HepG2 (cell line): ENCODE data around the gene BMAL1. TPM values are rescaled to one million over a fixed set of nuclear protein-coding genes. Genes with fewer than 3 reads are reported as not detected.

Experiments
- ATAC-seq: fragments of 200-7000 bp; cut with Tn5 transposase; 3 replicates; pipeline ENCODE4 v1.9.1; 2020; ENCODE audit warnings: mild to moderate bottlenecking, moderate library complexity
- BruUV-seq: library from RNA; stranded (reverse); fragments of 400-500 nt; replicated peaks from 2 replicates; lab custom pipeline; 2021; lab: Mats Ljungman, UMichigan
- CTCF ChIA-PET: fragments of 300-600 bp; formaldehyde crosslinking; extraction: SDS; loops from one replicate; lab custom pipeline; 2021; ENCODE audit warnings: low total read pairs, inconsistent platforms, low intra/inter-chr PET ratio; lab: Yijun Ruan, JAX
- POLR2A ChIA-PET: fragments of 350-600 bp; sonication (Branson Sonifier 250); formaldehyde crosslinking; loops from one replicate; lab custom pipeline; 2020; ENCODE audit warnings: antibody characterized with exemption, inconsistent platforms; lab: Yijun Ruan, JAX
- DNase-seq: peaks from one replicate; pipeline ENCODE4 v3.0.0-alpha.2; 2015; ENCODE audit warnings: low spot score
- FAIRE-seq: peaks from 3 replicates; lab custom pipeline; 2011; peaks lifted over from hg19 to GRCh38; lab: Jason Lieb, UNC
- H2AFZ ChIP-seq: one replicate; pipeline ENCODE4 v1.6.1; 2011; ENCODE audit warnings: low read length, inconsistent platforms
- H3K27ac ChIP-seq: fragments of 300-600 bp; 3 replicates; pipeline ENCODE4 v1.8.0; 2011; ENCODE audit warnings: mixed run types, mild to moderate bottlenecking, mixed read lengths, low read length, inconsistent platforms; ENCODE audit not compliant: insufficient read depth; ENCODE audit errors: extremely low read length
- H3K27me3 ChIP-seq, 2 experiments: fragments of 200-600 bp in 1 of 2; 2 replicates in 1 of 2; 3 replicates in 1 of 2; pipeline versions ENCODE4 v1.6.0 to v1.8.0; 2011; ENCODE audit warnings: low read length in 2 of 2, mild to moderate bottlenecking in 2 of 2, moderate library complexity in 2 of 2, inconsistent platforms in 1 of 2; ENCODE audit not compliant: insufficient read depth in 2 of 2, control insufficient read depth in 1 of 2
- H3K36me3 ChIP-seq, 2 experiments: fragments of 200-600 bp in 1 of 2; replicated peaks in 1 of 2; 2 replicates in 1 of 2; 3 replicates in 1 of 2; pipeline versions ENCODE4 v1.5.1 to v1.8.0; 2011; ENCODE audit warnings: low read length in 2 of 2, inconsistent platforms in 1 of 2; ENCODE audit not compliant: insufficient read depth in 2 of 2, control insufficient read depth in 1 of 2
- H3K4me1 ChIP-seq: 2 replicates; pipeline ENCODE4 v1.5.1; 2012; ENCODE audit warnings: low read length, inconsistent platforms; ENCODE audit not compliant: insufficient read depth
- H3K4me2 ChIP-seq: 2 replicates; pipeline ENCODE4 v1.6.0; 2011; ENCODE audit warnings: low read depth, low read length, inconsistent platforms
- H3K4me3 ChIP-seq, 3 experiments: fragments of 200-600 bp in 1 of 3; sonication (generic), shearing (Covaris generic) in 1 of 3; replicated peaks in 1 of 3; 2 replicates each; pipeline ENCODE4 v1.5.1; 2011 to 2016; ENCODE audit warnings: low read length in 3 of 3, inconsistent platforms in 2 of 3, low read depth in 2 of 3, mild to moderate bottlenecking in 2 of 3, control low read depth in 1 of 3, mixed read lengths in 1 of 3; ENCODE audit not compliant: insufficient read depth in 1 of 3
- H3K79me2 ChIP-seq: one replicate; pipeline ENCODE4 v1.6.1; 2011; ENCODE audit warnings: low read length, inconsistent platforms; ENCODE audit not compliant: insufficient read depth
- H3K9ac ChIP-seq: 2 replicates; pipeline ENCODE4 v1.6.0; 2011; ENCODE audit warnings: mild to moderate bottlenecking, low read depth, low read length, inconsistent platforms; ENCODE audit not compliant: insufficient read depth
- H3K9me3 ChIP-seq: 2 replicates; pipeline ENCODE4 v1.5.1; 2012; ENCODE audit warnings: mild to moderate bottlenecking, low read length
- H4K20me1 ChIP-seq: 2 replicates; pipeline ENCODE4 v1.6.0; 2011; ENCODE audit warnings: inconsistent platforms, mild to moderate bottlenecking, low read length, moderate library complexity; ENCODE audit not compliant: insufficient read depth
- AGO1 ChIP-seq: fragments of 200-400 bp; formaldehyde crosslinking; IDR thresholded peaks from 2 replicates; pipeline ENCODE4 v1.6.1; 2017; ENCODE audit warnings: mild to moderate bottlenecking, low read depth, low read length, moderate library complexity; ENCODE audit not compliant: poor library complexity, severe bottlenecking
- ELF4 ChIP-seq: sonication (generic); formaldehyde crosslinking; IDR thresholded peaks from 2 replicates; pipeline ENCODE4 v1.5.0; 2020; ENCODE audit warnings: missing genetic modification reagents, mild to moderate bottlenecking, moderate library complexity, borderline replicate concordance
- NR1H2 ChIP-seq: sonication (generic); formaldehyde crosslinking; IDR thresholded peaks from 2 replicates; pipeline ENCODE4 v1.8.1; 2022; ENCODE audit warnings: low read depth, missing genetic modification reagents, borderline replicate concordance
- SIN3A ChIP-seq: IDR thresholded peaks from 2 replicates; pipeline ENCODE4 v1.6.1; 2011; ENCODE audit warnings: low read depth, mild to moderate bottlenecking, control low read depth, low read length, borderline replicate concordance
- SKI ChIP-seq: fragments of 450-650 bp; IDR thresholded peaks from one replicate; pipeline ENCODE4 v1.6.1; 2018; ENCODE audit warnings: mild to moderate bottlenecking; ENCODE audit not compliant: partially characterized antibody
- TBL1XR1 ChIP-seq: fragments of 150-350 bp; IDR thresholded peaks from 2 replicates; pipeline ENCODE4 v1.6.1; 2014; ENCODE audit warnings: borderline replicate concordance, low read length; ENCODE audit not compliant: partially characterized antibody
- ZKSCAN1 ChIP-seq: fragments of 150-350 bp; IDR thresholded peaks from 2 replicates; pipeline ENCODE4 v1.6.1; 2014; ENCODE audit warnings: low read length
- ZNF75D ChIP-seq: sonication (generic); formaldehyde crosslinking; IDR thresholded peaks from 2 replicates; pipeline ENCODE4 v1.8.1; 2023; ENCODE audit warnings: missing genetic modification reagents, mild to moderate bottlenecking, borderline replicate concordance
- ZNF768 ChIP-seq: sonication (generic); formaldehyde crosslinking; IDR thresholded peaks from 2 replicates; pipeline ENCODE4 v1.4.0; 2020; ENCODE audit warnings: missing genetic modification reagents
- ZNF772 ChIP-seq: sonication (generic); formaldehyde crosslinking; IDR thresholded peaks from 2 replicates; pipeline ENCODE4 v1.5.0; 2020; ENCODE audit warnings: mild to moderate bottlenecking, missing genetic modification reagents
- ZNF879 ChIP-seq: sonication (generic); formaldehyde crosslinking; IDR thresholded peaks from 2 replicates; pipeline ENCODE4 v1.8.1; 2023; ENCODE audit warnings: missing genetic modification reagents
- ZNF891 ChIP-seq: sonication (generic); formaldehyde crosslinking; IDR thresholded peaks from 2 replicates; pipeline ENCODE4 v1.5.0; 2020; ENCODE audit warnings: mild to moderate bottlenecking, missing genetic modification reagents
- WGBS: methylation state at CpG from one replicate; pipeline ENCODE4 v1.1.6; 2017; ENCODE audit warnings: low lambda C conversion rate; 5-methylcytosine and 5-hydroxymethylcytosine counted together
- in situ Hi-C: cut with HindIII; loops from 2 replicates; pipeline ENCODE4 v1.10.0; 2017; ENCODE audit warnings: low pct_unique_long_range_greater_than_20kb; ENCODE audit not compliant: extremely low pct_ligation_motif_present
- intact Hi-C: fragments of 100-400 bp; cut with micrococcal nuclease; formaldehyde crosslinking; loops from one replicate; pipeline ENCODE4 v1.10.0; 2022; ENCODE audit not compliant: unreplicated experiment
- polyA plus RNA-seq, 8 experiments: library from polyadenylated mRNA; depleted of rRNA in 3 of 8; stranded (reverse) in 7 of 8; unstranded in 1 of 8; fragments of >200 nt; fragmentation: Illumina TruSeq in 4 of 8; extraction: Trizol in 4 of 8; gene quantifications; 2 replicates each; pipeline versions ENCODE4 v1.2.1 to v1.2.3, GENCODE V29; 2011 to 2016; ENCODE audit warnings: low read depth in 4 of 8, missing spikeins in 1 of 8, mixed read lengths in 1 of 8; ENCODE audit not compliant: insufficient read depth in 1 of 8
- total RNA-seq, 5 experiments: library from RNA; depleted of rRNA; stranded (reverse); fragments of >200 nt; fragmentation: Illumina TruSeq; extraction: Trizol; gene quantifications; 2 replicates each; pipeline ENCODE4 v1.2.3, GENCODE V29; 2016; ENCODE audit warnings: low read depth in 1 of 5
- TF ChIP-seq, protein P1 (sequence below): sonication (generic); formaldehyde crosslinking; conservative IDR thresholded peaks from 2 replicates; pipeline ENCODE4 v1.8.0; 2022; ENCODE audit warnings: mild to moderate bottlenecking, moderate library complexity, missing genetic modification reagents

The BMAL1 gene
- total and polyA plus RNA-seq, 2 of the 13 experiments (the other 11 are each of a cell fraction or from before 2014, with no cell fraction given): 4.5 to 4.8 TPM

DNA sequence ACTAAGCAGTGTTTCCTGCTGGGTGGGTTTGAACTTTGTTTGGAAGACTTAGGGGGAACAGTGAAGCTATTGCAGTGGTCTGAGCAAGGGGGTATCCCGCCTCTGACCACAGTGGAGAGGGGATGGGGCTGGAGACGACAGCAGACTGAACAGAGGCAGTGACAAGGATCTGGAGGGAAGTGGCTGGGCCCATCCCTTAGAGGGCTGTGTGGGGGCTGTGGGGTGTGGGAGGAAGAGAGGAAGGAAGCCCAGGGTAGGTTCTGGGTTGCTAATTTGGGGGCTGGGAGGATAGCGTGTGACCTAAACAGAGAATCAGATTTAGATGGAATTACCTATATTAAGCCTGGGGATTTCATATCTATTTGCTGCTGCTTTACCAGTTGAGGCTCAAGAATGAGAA, 70.7 kb downstream of the BMAL1 start (continued):
- TF ChIP-seq, protein P1, sequence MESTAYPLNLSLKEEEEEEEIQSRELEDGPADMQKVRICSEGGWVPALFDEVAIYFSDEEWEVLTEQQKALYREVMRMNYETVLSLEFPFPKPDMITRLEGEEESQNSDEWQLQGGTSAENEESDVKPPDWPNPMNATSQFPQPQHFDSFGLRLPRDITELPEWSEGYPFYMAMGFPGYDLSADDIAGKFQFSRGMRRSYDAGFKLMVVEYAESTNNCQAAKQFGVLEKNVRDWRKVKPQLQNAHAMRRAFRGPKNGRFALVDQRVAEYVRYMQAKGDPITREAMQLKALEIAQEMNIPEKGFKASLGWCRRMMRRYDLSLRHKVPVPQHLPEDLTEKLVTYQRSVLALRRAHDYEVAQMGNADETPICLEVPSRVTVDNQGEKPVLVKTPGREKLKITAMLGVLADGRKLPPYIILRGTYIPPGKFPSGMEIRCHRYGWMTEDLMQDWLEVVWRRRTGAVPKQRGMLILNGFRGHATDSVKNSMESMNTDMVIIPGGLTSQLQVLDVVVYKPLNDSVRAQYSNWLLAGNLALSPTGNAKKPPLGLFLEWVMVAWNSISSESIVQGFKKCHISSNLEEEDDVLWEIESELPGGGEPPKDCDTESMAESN (CRISPR knock-in tag): no peak
- TF ChIP-seq SIN3A (no peak), AGO1 (no peak), ZKSCAN1 (no peak), ELF4 (CRISPR knock-in tag) (no peak), NR1H2 (no peak), ZNF772 (CRISPR knock-in tag) (no peak), ZNF879 (no peak), SKI (no peak), ZNF891 (CRISPR knock-in tag) (no peak), ZNF75D (CRISPR knock-in tag) (no peak)

DNA sequence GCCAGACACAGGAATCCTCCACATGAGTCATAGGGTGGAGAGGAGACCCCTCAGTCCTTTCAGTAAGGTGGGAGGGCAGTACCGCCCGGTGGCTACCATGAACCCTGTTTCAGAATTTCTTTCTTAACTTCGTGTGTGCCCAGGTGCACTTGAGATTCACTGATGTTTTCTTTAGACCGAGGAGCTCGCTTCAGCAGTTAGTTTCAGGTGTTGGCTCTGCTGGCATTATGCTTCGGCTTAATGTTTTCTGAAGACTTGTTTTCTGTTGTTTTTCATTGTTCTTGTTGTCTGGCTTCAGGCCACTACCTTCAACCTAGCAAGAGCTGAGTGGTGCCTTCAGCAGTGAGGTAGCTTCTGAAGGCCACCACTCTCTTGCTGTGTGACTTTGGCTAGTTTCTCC, 71.5 kb downstream of the BMAL1 start:
- H3K27ac ChIP-seq: no peak overlapping the region
- intact Hi-C loops (no loop called here), in situ Hi-C loops (loop anchor here (10.0 kb wide), 1 partner anchor 384 kb away; no protein-coding TSS in a partner anchor)
- no peaks in the 10 kb centered on the region for H3K27me3 ChIP-seq
- H3K4me3 ChIP-seq: no peak overlapping the region
- H3K79me2 ChIP-seq: no peaks in the 10 kb centered on the region
- H3K9ac ChIP-seq: no peak overlapping the region
- DNase-seq (no peak), FAIRE-seq (no peak), ATAC-seq (no peak)
- no peak overlapping the region for H3K4me2 ChIP-seq
- no peaks in the 10 kb centered on the region for H3K9me3 ChIP-seq
- ChIA-PET POLR2A (no interaction called here), CTCF (no interaction called here)
- H3K36me3 ChIP-seq: no peaks in the 10 kb centered on the region
- BruUV-seq: no TSS peak
- no peaks in the 10 kb centered on the region for H3K4me1 ChIP-seq
- 81% methylated on average over 6 of the region's 6 CpGs for WGBS
- H4K20me1 ChIP-seq: no peaks in the 10 kb centered on the region; the same call in 1 of the 2 replicates
- TF ChIP-seq TBL1XR1: no peak
- TF ChIP-seq ZNF768 (CRISPR knock-in tag): peak; percentile 19; the same call in 1 of the 2 replicates
- H2AFZ ChIP-seq: no peak overlapping the region
